Subcutaneous adipose tissue (tissue), 4 donors: ENCODE measurements around the gene ZMYND15. TPM values are rescaled to one million over a fixed set of nuclear protein-coding genes. Genes with fewer than 3 reads are reported as not detected.

Source experiments
- total RNA-seq, 4 donors: library from RNA; depleted of rRNA; stranded (reverse); fragments of >200 nt; gene quantifications; one replicate each; pipeline ENCODE4 v1.1.0, GENCODE V29; 2016
- TF ChIP-seq, protein P1 (sequence below): fragments of 450-650 bp; IDR thresholded peaks from one replicate; pipeline ENCODE4 v1.5.1; 2016; ENCODE audit warnings: low read depth, mild to moderate bottlenecking, control low read depth, antibody characterized with exemption, moderate library complexity

ZMYND15 gene
- total RNA-seq, 4 donors from 2014 or later = 0.65 to 4.6 (median 1.0) TPM

- TF ChIP-seq, protein P1, sequence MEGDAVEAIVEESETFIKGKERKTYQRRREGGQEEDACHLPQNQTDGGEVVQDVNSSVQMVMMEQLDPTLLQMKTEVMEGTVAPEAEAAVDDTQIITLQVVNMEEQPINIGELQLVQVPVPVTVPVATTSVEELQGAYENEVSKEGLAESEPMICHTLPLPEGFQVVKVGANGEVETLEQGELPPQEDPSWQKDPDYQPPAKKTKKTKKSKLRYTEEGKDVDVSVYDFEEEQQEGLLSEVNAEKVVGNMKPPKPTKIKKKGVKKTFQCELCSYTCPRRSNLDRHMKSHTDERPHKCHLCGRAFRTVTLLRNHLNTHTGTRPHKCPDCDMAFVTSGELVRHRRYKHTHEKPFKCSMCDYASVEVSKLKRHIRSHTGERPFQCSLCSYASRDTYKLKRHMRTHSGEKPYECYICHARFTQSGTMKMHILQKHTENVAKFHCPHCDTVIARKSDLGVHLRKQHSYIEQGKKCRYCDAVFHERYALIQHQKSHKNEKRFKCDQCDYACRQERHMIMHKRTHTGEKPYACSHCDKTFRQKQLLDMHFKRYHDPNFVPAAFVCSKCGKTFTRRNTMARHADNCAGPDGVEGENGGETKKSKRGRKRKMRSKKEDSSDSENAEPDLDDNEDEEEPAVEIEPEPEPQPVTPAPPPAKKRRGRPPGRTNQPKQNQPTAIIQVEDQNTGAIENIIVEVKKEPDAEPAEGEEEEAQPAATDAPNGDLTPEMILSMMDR = no peak
Measured at GRCh38 chr17:4742629-4743028, 3.0 kb downstream of the ZMYND15 start.

DNA sequence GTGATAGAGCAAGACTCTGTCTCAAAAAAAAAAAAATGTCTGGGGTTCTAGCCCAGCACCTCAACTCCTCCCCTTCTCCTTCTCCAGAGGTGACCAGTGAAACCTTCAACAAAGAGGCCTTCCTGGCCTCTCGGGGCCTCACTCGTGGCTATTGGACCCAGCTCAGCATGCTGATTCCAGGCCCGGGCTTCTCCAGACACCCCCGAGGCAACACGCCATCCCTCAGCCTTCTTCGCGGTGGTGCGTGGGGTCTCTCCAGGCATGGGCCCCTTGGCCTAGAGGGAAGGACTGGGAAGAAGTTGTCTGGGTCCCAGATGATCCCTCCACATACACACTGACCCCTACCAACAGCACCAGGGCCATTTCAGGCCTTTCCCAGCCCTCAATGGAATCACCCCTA lies 3.6 kb downstream of the ZMYND15 start:
- TF ChIP-seq, protein P1 = no peak

GRCh38 chr17:4743898-4744297 lies 4.3 kb downstream of the ZMYND15 start:
- TF ChIP-seq, protein P1 = no peak

GRCh38 chr17:4744999-4745969 lies 5.7 kb downstream of the ZMYND15 start:
- TF ChIP-seq, protein P1 = no peak

DNA sequence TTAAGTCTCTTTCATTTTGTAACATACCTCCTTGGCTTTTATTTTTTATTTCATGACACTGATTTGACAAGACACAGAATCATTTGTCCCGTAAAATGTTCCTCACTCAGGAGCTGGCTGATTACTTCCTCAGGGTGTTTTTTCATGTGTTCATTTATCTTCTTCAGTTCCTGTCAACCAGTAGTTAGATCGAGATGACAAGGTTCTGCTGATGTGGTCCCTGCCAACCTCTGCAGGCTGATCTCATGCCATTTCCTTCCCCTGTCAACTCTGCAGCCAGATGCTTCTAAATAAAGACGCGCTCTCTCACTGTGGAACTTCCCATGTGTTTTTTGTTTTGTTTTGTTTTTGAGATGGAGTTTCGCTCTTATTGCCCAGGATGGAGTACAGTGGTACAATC lies 8.2 kb downstream of the ZMYND15 start:
- TF ChIP-seq, protein P1 = no peak

DNA sequence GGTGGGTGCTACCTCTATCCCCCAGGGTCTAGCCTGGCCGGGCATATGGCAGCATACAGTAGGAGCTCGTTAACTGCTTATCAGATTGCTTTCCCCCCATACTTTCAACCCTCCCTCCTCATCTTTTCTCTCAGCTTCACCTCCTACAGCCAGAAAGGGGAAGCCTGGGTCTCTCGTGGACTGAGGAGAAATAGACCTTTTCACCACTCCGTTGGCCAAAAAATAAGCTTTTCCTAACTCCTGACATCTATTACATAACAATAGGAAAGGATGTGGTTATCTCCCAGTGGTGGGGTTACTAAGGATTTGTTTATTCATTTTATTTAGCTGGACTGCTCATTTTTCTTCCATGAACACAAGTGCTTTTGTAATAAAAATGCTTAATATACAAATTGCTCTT lies 9.1 kb downstream of the ZMYND15 start:
- TF ChIP-seq, protein P1 = no peak

GRCh38 chr17:4750606-4751005 lies 11.0 kb downstream of the ZMYND15 start:
- TF ChIP-seq, protein P1 = no peak
